Dendritic cell treated with granulocyte-macrophage colony-stimulating factor and Interleukin-4, amounts not matched to agents 40 ng/mL and 50 ng/mL, for 4 days (primary cell): ENCODE results near the gene F8.
"Not testable (repeated sequence)": the region's sequence is repeated elsewhere in the genome, so short reads cannot be mapped to it uniquely, and the experiment has no call there.

ENCODE experiments used
- H3K27ac Mint-ChIP-seq: one replicate; pipeline ENCODE4 v1.8.0; 2022; ENCODE audit warnings: mild to moderate bottlenecking, mixed read lengths
- H3K27me3 Mint-ChIP-seq: one replicate; pipeline ENCODE4 v1.8.0; 2022; ENCODE audit warnings: mild to moderate bottlenecking, mixed read lengths
- H3K36me3 Mint-ChIP-seq: one replicate; pipeline ENCODE4 v1.8.0; 2022; ENCODE audit warnings: low read depth, mixed read lengths
- H3K4me1 Mint-ChIP-seq: one replicate; pipeline ENCODE4 v1.8.0; 2022; ENCODE audit warnings: low read depth, mixed read lengths
- H3K4me3 Mint-ChIP-seq: one replicate; pipeline ENCODE4 v1.8.0; 2022; ENCODE audit warnings: mild to moderate bottlenecking, moderate library complexity, mixed read lengths
- H3K9me3 Mint-ChIP-seq: one replicate; pipeline ENCODE4 v1.8.0; 2022; ENCODE audit warnings: mixed read lengths
- intact Hi-C: fragments of 100-400 bp; cut with micrococcal nuclease; formaldehyde crosslinking; loops from one replicate; pipeline ENCODE4 v1.15.0; 2022

Gene F8

DNA sequence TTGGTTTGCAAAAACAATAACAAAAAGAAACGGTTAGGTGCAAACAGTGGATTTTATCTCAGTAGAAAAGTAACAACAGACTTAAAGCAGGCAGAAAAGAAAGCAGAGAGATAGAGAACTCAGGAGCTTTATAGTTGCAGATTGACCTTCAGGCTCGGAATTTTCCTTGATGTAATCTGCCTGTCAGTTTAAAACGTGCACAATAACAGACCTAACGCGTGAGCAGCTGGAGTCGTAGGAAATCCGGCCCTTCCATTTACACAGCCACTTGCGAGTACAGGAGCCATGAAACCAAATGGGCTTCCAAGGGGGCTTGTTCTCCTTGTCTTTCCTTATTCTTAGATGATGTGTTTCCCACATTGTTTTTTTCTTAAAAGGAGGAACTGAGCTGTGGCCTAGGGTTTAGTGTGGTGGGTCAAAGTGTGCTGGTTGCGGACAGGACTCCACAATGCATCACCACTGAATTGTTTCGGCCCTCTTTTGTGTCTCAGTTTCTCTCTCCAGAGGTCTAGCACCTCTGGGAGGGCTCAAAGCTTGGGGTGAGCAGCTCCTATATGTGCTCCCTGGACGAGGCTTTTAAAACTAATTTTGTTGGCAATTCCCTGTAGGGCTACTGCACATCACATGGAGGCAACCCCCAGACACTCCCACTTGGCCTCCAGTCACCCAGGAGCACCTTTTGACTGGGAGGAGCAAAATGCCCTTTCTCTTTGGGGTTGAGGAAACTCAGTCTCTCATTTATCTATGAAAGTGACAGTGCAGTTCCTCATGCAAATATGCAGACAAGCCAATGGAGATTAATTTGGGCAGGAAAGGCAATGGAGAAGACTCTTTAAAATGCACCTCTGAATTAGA is 203.4 kb downstream of the F8 start:
- H3K36me3 Mint-ChIP-seq: no peaks in the 10 kb centered on the region
- no peaks in the 10 kb centered on the region for H3K27me3 Mint-ChIP-seq
- H3K4me3 Mint-ChIP-seq: no peak overlapping the region
- no peaks in the 10 kb centered on the region for H3K4me1 Mint-ChIP-seq
- H3K9me3 Mint-ChIP-seq: peaks cover 8% of the 10 kb centered on the region
- H3K27ac Mint-ChIP-seq: no peak overlapping the region
- intact Hi-C loops: no loop called here

DNA sequence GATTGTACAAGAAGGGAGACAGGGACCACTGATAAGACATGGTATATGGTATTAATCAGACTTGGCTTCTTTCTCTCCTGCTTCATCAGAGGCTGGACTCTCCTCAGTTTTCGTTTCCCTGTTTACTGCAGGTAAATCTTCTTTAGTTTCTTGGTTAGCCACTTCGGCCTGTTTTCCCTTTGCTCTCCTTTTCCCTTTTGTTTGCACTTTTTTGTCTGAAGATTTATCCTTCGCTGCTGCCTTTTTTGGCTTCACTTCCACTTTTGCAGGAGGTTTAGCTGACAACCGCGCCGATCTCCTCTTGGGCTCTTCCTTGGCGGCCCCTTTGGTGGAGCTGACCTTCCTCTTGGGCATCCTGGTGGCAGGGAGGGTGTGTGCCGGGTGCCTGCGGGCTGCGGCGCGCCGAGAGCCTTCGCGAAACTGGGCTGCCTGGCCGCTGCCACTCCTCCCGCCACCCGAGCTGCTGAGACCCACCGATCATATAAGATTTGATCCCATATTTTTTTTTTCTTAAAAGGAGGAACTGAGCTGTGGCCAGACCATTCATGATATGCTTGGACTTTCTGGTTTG is 205.4 kb downstream of the F8 start:
- H3K4me3 Mint-ChIP-seq, H3K27ac Mint-ChIP-seq, H3K9me3 Mint-ChIP-seq, H3K4me1 Mint-ChIP-seq, intact Hi-C loops, H3K27me3 Mint-ChIP-seq, H3K36me3 Mint-ChIP-seq: not testable (repeated sequence)

DNA sequence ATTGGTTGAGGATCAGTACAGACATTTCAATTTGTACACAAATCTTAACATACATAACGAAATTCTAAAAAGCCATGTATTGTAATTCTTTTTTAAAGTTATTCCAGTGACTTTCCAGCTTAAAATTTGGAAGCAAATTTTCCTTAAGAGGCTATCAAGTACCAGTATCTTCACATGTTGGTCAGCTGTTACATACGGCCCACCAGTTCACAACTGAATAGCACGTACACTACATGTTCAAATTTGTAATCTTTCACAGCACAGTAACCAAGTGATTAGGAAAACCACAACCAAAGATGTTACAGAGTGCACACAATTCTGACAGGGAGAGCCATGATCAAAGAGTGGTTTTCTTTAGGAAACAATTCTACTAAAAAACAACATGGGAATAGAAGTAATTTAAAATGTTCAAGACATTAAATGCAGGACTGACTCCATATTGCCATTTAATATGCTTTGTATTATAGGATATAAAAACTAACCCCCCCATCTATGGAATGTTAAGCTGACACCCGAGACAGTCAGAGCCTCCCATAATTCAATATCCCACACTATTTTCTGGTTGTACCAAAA is 206.1 kb downstream of the F8 start:
- H3K27me3 Mint-ChIP-seq, H3K9me3 Mint-ChIP-seq, H3K4me1 Mint-ChIP-seq, H3K4me3 Mint-ChIP-seq, H3K36me3 Mint-ChIP-seq, H3K27ac Mint-ChIP-seq, intact Hi-C loops: not testable (repeated sequence)

- Mint-ChIP-seq H3K27ac (no peak overlapping the region), H3K36me3 (no peaks in the 10 kb centered on the region), H3K4me3 (no peak overlapping the region), H3K27me3 (no peaks in the 10 kb centered on the region), H3K9me3 (peaks cover 8% of the 10 kb centered on the region), H3K4me1 (no peaks in the 10 kb centered on the region)
- intact Hi-C loops: no loop called here
These were observed 207.2 kb downstream of the F8 start for GRCh38 chrX:154815274-154815818.

- Mint-ChIP-seq H3K4me3 (no peak overlapping the region), H3K9me3 (peaks cover 8% of the 10 kb centered on the region), H3K4me1 (no peaks in the 10 kb centered on the region), H3K36me3 (no peaks in the 10 kb centered on the region), H3K27me3 (no peaks in the 10 kb centered on the region), H3K27ac (no peak overlapping the region)
- intact Hi-C loops: no loop called here
These were observed 208.7 kb downstream of the F8 start for GRCh38 chrX:154813801-154814200.

GRCh38 chrX:154812341-154813101 is 210.0 kb downstream of the F8 start:
- no peak overlapping the region for H3K4me3 Mint-ChIP-seq
- H3K9me3 Mint-ChIP-seq: peaks cover 7% of the 10 kb centered on the region
- no peaks in the 10 kb centered on the region for H3K4me1 Mint-ChIP-seq
- no peaks in the 10 kb centered on the region for H3K36me3 Mint-ChIP-seq
- H3K27ac Mint-ChIP-seq: no peak overlapping the region
- no peaks in the 10 kb centered on the region for H3K27me3 Mint-ChIP-seq
- intact Hi-C loops: no loop called here

- Mint-ChIP-seq H3K4me1 (no peaks in the 10 kb centered on the region), H3K36me3 (no peaks in the 10 kb centered on the region), H3K27me3 (no peaks in the 10 kb centered on the region), H3K27ac (no peak overlapping the region), H3K4me3 (no peak overlapping the region), H3K9me3 (no peaks in the 10 kb centered on the region)
- intact Hi-C loops: loop anchor here (10.0 kb wide), 1 partner anchor 55 kb away; the partner anchor contains the start of gene GAB3
These were observed 212.4 kb downstream of the F8 start for GRCh38 chrX:154809939-154810665.

DNA sequence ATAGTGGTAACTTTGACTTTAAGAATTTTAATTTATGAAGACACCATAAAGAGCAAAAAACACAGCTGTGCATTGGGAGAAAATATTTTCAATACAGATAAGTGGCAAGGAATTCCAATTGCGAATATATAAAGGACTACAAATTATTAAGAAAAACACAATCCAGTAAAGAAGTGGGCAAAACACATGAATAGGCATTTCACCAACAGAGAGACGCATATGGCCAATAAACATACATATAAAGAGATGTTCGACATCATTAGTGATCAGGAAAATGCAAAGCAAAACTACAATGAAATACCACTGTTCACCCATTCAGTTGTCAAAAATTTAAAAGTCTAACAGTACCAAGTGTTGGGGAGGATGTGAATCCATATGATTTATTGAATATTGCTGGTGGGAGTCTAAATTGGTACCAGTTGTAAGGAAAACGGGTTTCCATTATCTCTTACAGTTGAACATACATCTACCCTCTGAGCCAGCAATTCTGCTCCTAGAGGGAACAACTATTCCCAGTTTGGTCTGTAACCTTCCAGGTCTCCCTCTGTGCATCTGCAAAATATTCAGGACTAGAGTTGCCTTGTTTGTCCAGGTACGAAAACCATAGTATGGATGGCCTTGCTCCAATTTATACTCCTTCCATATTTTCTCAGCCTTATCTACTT is 215.6 kb downstream of the F8 start:
- H3K36me3 Mint-ChIP-seq: peaks cover 7% of the 10 kb centered on the region
- no peaks in the 10 kb centered on the region for H3K4me1 Mint-ChIP-seq
- H3K27me3 Mint-ChIP-seq: no peaks in the 10 kb centered on the region
- no peak overlapping the region for H3K4me3 Mint-ChIP-seq
- intact Hi-C loops: loop anchor here (10.0 kb wide), 1 partner anchor 52 kb away; the partner anchor contains the start of gene GAB3
- no peak overlapping the region for H3K27ac Mint-ChIP-seq
- H3K9me3 Mint-ChIP-seq: no peaks in the 10 kb centered on the region

GRCh38 chrX:154805696-154806091 is 216.8 kb downstream of the F8 start:
- no peaks in the 10 kb centered on the region for H3K9me3 Mint-ChIP-seq
- intact Hi-C loops: loop anchor here (10.0 kb wide), 1 partner anchor 51 kb away; the partner anchor contains the start of gene GAB3
- H3K27ac Mint-ChIP-seq: peak overlapping the region; percentile 94
- no peaks in the 10 kb centered on the region for H3K27me3 Mint-ChIP-seq
- H3K4me3 Mint-ChIP-seq: peak overlapping the region; percentile 93
- H3K36me3 Mint-ChIP-seq: peaks cover 7% of the 10 kb centered on the region
- peaks cover 5% of the 10 kb centered on the region for H3K4me1 Mint-ChIP-seq

DNA sequence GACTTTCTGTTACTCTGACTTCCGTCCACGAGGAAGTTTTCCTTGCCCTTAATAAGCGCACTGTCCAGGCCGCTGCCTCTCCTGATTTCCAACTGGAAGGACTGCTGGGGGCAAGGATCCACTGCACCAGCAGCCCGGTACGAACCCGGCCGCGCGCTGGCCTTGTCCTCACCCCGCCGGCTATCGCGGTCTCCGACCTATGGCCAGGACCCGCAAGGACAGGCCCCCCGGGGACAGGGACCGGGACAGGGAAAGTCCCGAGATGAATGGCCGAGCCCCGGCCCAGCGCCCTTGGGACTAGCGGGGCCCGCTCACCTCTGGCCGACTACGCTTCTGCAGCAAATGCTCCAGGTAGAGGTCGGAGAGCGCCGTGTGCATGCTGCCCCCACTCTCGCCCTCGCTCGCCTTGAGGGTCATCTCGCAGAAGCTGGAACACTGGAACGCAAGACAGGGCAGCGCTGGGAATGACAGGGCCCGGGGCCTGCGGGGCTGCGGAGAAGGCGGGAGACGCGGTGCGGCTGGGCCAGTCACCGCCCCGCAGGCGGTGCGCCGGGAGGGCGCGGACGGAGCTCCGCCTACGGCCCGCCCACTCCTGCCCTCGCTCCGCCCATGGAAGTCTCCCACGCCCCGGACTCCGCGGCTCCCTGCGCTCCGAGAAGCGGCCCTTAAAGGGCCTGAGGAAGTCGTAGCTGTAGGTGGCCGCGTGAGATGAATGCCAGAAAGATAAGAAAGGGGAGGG is 217.4 kb downstream of the F8 start, which contains the start of gene MPP1:
Gene MPP1, minus strand, starts transcription at position 529 of the 739 bp plus-strand sequence. Its CDS starts 112 bp downstream, at position 417.
- Mint-ChIP-seq H3K4me3 (peak within 1 kb of the TSS; percentile 93), H3K9me3 (no peaks in the 10 kb centered on the region), H3K27ac (peak within 1 kb of the TSS; percentile 94), H3K27me3 (no peaks in the 10 kb centered on the region), H3K4me1 (peaks cover 10% of the 10 kb centered on the region), H3K36me3 (peaks cover 7% of the 10 kb centered on the region)
- intact Hi-C loops: loop anchor here (10.0 kb wide), 1 partner anchor 50 kb away; the partner anchor contains the start of gene GAB3

DNA sequence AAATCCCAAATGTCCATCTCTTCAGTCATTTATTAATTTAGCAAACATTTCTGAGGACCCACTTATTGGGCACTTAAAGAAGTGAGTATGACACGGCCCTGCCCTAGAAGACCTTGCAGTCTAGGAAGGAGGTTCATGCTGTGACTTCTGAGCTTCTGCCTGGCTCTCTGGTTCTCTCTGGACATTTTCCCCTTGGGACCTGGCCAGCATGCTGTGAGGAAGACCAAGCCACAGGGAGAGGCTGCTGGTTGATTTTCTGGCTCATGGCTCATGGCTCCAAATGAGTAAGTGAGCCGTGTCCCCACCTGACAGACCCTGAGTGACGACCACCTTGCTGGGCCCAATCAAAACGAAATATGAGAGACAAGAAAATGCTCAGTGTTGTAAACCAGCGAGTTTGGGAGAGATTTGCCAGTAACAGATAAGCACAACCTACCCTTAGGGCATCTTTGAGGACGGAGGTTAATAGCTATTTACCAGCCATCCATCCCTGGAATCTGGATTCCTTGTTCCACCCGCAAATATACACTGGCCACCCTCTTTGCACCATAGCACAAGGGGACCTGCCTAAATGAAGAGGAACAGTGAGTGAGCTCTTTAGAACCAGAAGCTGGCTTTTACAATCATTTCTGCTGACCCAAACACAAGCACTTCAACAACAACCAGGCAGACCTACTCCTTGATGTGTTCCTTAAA is 218.1 kb downstream of the F8 start:
- Mint-ChIP-seq H3K4me3 (peak overlapping the region; percentile 93), H3K36me3 (peaks cover 14% of the 10 kb centered on the region), H3K9me3 (no peaks in the 10 kb centered on the region), H3K4me1 (peaks cover 17% of the 10 kb centered on the region), H3K27me3 (no peaks in the 10 kb centered on the region), H3K27ac (peak overlapping the region; percentile 94)
- intact Hi-C loops: loop anchor here (10.0 kb wide), 1 partner anchor 50 kb away; the partner anchor contains the start of gene GAB3
